NOMO-1 treated with dmso at 0.1 percent for 144 hours (cell line): ENCODE data around the gene LSAMP.
"Not testable (repeated sequence)": the region's sequence is repeated elsewhere in the genome, so short reads cannot be mapped to it uniquely, and the experiment has no call there.

Experiments
- DNase-seq: peaks from one replicate; lab custom pipeline; 2025; ENCODE audit not compliant: unreplicated experiment; lab: John Stamatoyannopoulos, UW

The LSAMP gene

GRCh38 chr3:116247605-116248004, 197.7 kb downstream of the LSAMP start:
- no peak for DNase-seq

- no peak for DNase-seq
Observed at GRCh38 chr3:116246406-116246980, 198.8 kb downstream of the LSAMP start.

DNA sequence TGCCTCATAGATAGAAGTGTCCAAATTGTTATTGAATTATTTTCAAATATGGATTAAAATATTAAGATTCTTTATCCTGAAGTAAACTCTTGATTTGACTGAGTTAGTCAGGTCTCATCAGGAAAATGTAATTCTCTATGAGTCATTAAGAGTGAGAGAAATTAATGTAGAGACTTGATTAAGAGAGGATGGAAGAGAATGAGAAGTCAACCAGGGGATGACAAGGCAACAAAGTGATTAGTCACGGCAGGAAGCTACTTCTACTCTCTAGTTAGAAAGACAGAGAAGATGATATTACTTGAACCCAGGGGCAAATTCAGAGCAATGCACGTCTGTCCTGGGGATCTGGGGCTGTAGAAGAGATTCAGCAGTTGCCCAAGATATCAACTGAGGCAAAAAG, 202.5 kb downstream of the LSAMP start:
- DNase-seq = no peak

- DNase-seq = no peak
Observed at GRCh38 chr3:116241677-116242076, 203.6 kb downstream of the LSAMP start.

DNA sequence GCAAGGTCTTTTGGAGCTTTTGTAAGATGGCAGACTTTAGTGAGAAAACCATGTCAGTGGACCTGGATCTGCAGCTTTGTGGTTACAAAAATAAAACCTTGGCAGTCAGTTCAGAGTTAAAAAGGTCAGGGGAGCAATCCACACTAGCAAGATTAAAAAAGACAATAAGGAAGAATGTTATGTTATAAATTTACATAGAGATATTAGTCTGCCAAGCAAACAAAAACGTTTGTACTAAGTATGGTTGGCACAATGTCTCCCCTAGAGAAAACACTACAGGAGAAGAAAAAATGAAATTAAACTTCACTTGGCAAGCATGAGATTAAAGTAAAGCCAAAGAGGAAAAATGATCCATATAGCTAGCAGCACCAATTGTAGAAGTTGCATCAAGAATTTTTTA, 205.0 kb downstream of the LSAMP start:
- no peak for DNase-seq

GRCh38 chr3:116238846-116239565, 206.3 kb downstream of the LSAMP start:
- DNase-seq = no peak

GRCh38 chr3:116233711-116234357, 211.5 kb downstream of the LSAMP start:
- no peak for DNase-seq

- no peak for DNase-seq
Observed at GRCh38 chr3:116230431-116231020, 214.8 kb downstream of the LSAMP start.

DNA sequence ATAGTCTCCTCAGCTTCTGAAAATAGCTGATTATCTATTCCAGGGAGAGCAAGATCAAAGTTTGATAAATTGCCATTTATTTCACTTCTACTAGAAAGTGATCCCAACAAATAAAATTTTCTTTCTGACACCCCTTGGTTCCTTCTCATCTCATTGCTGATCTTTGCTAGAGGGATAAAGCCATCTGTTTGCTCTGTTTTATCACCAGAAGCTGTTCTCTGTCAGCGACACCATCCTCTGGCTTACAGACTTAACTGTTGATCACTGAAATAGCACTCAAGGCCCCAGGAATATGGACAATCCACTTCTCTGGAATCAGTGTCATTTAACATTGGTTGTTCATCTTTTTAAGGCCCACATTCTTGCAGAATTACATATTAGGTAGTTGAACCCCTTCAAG, 219.0 kb downstream of the LSAMP start:
- no peak for DNase-seq

DNA sequence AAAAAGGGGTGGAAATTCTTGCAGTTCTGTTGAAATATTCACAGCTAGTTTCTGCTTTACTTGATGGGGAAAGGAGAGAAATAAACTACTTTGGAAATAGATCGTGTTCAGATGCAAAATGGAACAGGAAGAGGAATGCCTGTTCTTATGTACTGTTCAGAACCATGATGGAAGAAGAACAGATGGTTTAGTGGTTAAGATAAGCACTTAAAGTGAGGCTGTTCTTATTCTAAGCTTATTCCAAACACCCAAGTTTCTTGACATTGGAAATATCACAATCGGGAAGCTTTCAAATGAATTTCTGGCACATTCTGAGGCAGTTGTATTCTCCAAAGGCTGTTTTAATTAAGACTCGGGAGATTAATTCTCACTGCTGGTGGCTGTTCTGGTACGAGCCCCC, 228.5 kb downstream of the LSAMP start:
- DNase-seq = no peak

DNA sequence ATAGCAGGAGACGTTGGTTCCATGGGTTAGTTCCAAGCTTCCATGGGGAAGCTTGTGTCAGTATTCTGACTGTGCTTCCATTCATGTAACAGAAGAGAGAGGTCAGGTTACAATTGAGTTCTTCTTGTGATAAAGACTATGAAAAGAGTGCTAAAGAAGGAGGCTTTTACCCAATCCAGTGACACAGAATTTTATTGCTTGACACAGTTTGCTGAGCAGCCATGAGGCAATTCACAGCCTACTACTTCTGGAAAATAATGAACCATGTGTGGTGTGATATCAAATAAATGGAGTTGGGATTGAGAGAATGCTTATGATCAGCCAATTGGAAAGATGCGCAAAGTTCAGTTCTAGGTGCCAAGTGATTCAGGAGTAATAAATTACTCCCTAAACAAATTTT, 233.4 kb downstream of the LSAMP start:
- DNase-seq = no peak

DNA sequence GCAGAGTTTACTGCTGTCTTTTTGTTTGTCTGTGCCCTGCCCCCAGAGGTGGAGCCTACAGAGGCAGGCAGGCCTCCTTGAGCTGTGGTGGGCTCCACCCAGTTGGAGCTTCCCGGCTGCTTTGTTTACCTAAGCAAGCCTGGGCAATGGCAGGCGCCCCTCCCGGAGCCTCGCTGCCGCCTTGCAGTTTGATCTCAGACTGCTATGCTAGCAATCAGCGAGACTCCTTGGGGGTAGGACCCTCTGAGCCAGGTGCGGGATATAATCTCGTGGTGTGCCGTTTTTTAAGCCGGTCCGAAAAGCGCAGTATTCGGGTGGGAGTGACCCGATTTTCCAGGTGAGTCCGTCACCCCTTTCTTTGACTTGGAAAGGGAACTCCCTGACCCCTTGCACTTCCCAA, 236.5 kb downstream of the LSAMP start:
- DNase-seq = not testable (repeated sequence)

GRCh38 chr3:116200956-116201690, 244.2 kb downstream of the LSAMP start:
- DNase-seq = no peak

- no peak for DNase-seq
Observed at GRCh38 chr3:116199063-116199462, 246.2 kb downstream of the LSAMP start.

GRCh38 chr3:116198087-116198486, 247.2 kb downstream of the LSAMP start:
- no peak for DNase-seq

DNA sequence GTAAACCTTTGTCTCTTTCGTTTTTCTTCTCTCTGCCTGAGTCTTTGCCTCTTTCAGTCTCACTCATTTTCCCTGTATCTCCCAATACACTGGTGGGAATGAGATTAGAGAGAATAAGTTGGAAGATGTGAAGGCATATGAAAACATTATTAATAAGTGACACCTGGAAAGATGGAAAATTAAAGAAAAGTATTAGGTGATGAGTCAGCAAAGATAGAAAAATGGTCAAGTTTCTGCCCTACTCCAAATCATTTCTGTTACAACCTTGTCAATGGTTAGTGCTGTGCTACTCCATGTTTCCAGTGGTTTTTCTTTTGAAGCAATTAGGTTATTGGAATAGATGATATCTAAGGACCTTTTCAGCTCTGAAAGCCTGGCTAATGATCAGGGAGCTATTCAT, 252.8 kb downstream of the LSAMP start:
- DNase-seq = no peak

DNA sequence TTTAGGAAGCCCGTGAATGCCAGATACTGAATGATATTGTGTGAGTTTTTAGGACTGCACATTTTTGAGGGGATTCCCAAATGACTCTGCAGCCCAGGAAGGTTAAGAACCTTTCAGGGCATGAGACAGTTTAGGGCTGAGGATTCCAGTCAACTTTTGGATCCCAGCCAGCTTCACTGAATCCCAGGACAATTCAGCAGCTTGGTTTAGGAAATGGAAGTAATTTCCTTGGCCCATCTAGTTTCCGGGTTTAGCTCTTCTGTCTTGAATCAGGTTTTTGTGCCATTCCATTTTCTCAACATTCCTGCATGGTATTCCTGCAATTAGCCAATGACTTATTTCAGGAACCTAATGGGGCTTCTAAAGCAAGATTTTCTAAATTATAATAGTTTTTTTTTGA, 253.9 kb downstream of the LSAMP start:
- DNase-seq = no peak

DNA sequence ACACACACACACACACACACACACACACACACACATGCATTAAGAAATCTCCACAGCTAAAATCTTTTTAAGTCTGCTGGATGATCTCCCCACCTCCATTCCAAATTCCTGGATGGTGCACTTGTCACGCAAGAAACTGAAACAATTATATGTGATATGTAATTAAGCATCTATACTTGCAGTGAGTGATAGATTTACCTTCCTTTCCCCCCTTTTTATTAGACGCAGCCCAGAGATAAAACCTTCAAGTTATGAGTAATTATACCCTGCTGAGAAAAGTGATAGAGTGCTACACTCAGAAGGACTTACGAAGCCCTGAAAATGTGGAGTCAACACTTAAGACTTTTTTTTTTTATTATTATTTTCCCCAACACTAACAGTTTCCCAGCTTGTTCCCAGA, 255.2 kb downstream of the LSAMP start:
- DNase-seq = no peak

- DNase-seq = no peak
Observed at GRCh38 chr3:116188231-116188785, 257.0 kb downstream of the LSAMP start.

DNA sequence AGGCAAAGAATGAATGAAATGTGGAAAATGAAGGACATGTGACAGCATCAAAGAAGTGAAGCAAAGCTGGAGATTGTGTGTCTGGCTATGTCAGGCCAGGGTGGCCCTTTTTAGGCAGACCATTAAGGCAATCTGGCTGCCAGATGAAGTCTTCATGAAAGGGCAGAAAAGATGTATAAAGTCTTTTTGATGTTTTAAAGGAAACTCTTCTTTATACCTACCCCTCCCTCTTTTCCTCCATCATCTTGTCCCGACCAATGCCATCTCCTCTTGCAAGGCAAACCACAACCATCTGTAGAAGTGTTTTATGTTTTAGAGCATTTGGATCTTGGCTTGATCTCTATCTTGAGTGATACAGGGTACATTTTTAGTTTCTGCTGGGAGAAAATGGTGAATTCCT, 259.2 kb downstream of the LSAMP start:
- DNase-seq = no peak

DNA sequence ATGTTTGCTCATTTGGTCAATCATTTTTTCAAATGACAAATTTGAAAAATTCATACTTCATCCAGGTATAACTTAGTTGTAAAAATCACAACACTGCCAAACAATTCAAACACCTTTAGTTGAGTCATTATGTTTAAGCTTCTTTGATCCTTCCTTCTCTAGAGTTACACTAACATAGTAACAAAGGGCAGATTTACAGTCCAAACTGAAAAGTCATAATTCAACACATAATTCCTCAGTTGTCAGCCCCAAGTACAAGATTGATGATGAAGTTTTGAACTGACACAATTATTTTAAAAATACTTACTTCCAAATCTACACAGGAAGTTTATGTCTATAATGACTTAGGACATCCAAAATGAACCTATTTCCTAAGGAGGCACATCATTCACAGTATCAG, 264.1 kb downstream of the LSAMP start:
- no peak for DNase-seq
